Breast epithelium (tissue), 4 donors: ENCODE measurements around the gene MLH1. TPM values are rescaled to one million over a fixed set of nuclear protein-coding genes. Genes with fewer than 3 reads are reported as not detected.

Experiments used
- DNase-seq, 2 donors: peaks; one replicate each; pipeline ENCODE4 v3.0.0-alpha.2; 2019; ENCODE audit warnings: low spot score in 2 of 2
- H3K27ac ChIP-seq, 2 donors: fragments of 200-600 bp; sonication (generic) in 1 of 2; one replicate each; pipeline ENCODE4 v1.5.1; 2016 to 2019; ENCODE audit warnings: mild to moderate bottlenecking in 1 of 2
- H3K27me3 ChIP-seq, 2 donors: fragments of 200-600 bp; sonication (generic) in 1 of 2; one replicate each; pipeline versions ENCODE4 v1.5.1 to v1.6.0; 2017 to 2019; ENCODE audit warnings: control low read depth in 1 of 2, mild to moderate bottlenecking in 1 of 2
- H3K36me3 ChIP-seq: fragments of 200-600 bp; one replicate; pipeline ENCODE4 v1.5.1; 2019
- H3K4me1 ChIP-seq, 2 donors: fragments of 200-600 bp; sonication (generic); one replicate each; pipeline ENCODE4 v1.5.1; 2016 to 2019; ENCODE audit warnings: control low read depth in 1 of 2
- H3K4me3 ChIP-seq, 3 donors: fragments of 200-600 bp; sonication (generic); 1 replicate in 2 of 3; 2 replicates in 1 of 3; pipeline ENCODE4 v1.5.1; 2016 to 2019; ENCODE audit warnings: mild to moderate bottlenecking in 3 of 3, moderate library complexity in 2 of 3
- H3K9me3 ChIP-seq, 2 donors: fragments of 200-600 bp; sonication (generic) in 1 of 2; one replicate each; pipeline ENCODE4 v1.5.1; 2016 to 2019; ENCODE audit warnings: control low read depth in 1 of 2
- POLR2A ChIP-seq: fragments of 450-650 bp; IDR thresholded peaks from one replicate; pipeline ENCODE4 v1.6.1; 2016; ENCODE audit warnings: antibody characterized with exemption, mild to moderate bottlenecking, moderate library complexity
- POLR2AphosphoS5 ChIP-seq, 3 donors: sonication (generic); formaldehyde crosslinking; IDR thresholded peaks; one replicate each; pipeline ENCODE4 v1.6.1; 2017; ENCODE audit warnings: antibody characterized with exemption in 3 of 3
- intact Hi-C: fragments of 100-400 bp; cut with DNase I; formaldehyde crosslinking; loops from one replicate; pipeline ENCODE4 v1.15.1; 2023; ENCODE audit warnings: low total_unique reads
- total RNA-seq, 3 donors: library from RNA; depleted of rRNA; stranded (reverse); fragments of >200 nt; gene quantifications; one replicate each; pipeline ENCODE4 v1.1.0, GENCODE V29; 2016
- TF ChIP-seq, protein P1 (sequence below), 3 donors: fragments of 450-650 bp; IDR thresholded peaks; one replicate each; pipeline ENCODE4 v1.5.1; 2016 to 2017; ENCODE audit warnings: antibody characterized with exemption in 3 of 3, mild to moderate bottlenecking in 3 of 3, moderate library complexity in 3 of 3

MLH1 gene
- total RNA-seq, 3 donors from 2014 or later: 31.2 to 54.4 (median 48.4) TPM

DNA sequence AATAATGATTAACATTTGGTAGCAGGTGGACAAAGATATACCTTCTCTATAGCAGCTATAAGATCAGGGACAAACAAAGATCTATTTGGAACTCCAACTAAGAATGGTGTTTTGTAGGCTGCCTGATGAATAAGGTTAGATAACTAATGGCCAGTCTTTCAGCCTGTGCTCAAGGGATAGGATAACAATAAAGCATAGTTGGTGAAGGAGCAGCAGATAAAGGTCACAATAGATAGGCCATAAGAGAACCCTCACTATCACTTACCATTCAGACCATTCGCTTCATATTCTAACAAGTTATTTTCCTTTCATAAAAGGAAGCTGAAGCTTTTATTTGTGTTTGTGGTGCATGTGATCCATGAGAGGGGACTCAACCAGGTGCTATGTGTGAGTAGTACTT, 20.2 kb upstream of the MLH1 start:
- H3K27ac ChIP-seq: no peak overlapping the region
- no peak for TF ChIP-seq POLR2A
- TF ChIP-seq, protein P1, sequence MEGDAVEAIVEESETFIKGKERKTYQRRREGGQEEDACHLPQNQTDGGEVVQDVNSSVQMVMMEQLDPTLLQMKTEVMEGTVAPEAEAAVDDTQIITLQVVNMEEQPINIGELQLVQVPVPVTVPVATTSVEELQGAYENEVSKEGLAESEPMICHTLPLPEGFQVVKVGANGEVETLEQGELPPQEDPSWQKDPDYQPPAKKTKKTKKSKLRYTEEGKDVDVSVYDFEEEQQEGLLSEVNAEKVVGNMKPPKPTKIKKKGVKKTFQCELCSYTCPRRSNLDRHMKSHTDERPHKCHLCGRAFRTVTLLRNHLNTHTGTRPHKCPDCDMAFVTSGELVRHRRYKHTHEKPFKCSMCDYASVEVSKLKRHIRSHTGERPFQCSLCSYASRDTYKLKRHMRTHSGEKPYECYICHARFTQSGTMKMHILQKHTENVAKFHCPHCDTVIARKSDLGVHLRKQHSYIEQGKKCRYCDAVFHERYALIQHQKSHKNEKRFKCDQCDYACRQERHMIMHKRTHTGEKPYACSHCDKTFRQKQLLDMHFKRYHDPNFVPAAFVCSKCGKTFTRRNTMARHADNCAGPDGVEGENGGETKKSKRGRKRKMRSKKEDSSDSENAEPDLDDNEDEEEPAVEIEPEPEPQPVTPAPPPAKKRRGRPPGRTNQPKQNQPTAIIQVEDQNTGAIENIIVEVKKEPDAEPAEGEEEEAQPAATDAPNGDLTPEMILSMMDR (IDR thresholded peaks at IDR 0.05): no peak
- no peak for TF ChIP-seq POLR2AphosphoS5 (IDR thresholded peaks at IDR 0.05)
- H3K36me3 ChIP-seq: no peaks in the 10 kb centered on the region
- intact Hi-C loops: no loop called here
- H3K4me1 ChIP-seq: no peaks in the 10 kb centered on the region
- H3K4me3 ChIP-seq: no peak overlapping the region
- no peaks in the 10 kb centered on the region for H3K9me3 ChIP-seq
- DNase-seq: no peak
- H3K27me3 ChIP-seq: no peaks in the 10 kb centered on the region

DNA sequence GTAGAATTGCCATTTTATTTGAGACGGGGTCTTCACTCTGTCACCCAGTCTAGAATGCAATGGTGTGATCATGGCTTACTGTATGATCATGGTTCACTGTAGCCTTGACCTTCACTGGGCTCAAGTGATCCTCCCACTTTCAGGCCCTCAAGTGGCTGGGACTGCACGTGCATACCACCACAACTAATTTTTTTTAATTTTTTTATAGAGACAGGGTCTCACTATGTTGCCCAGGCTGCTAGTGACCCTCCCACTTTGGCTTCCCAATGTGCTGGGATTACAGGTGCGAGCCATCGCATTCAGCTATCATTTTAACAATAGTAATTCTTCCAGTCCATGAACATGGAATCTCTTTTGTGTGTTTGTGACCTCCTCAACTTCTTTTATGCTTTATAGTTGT, 12.3 kb upstream of the MLH1 start:
- no peaks in the 10 kb centered on the region for H3K36me3 ChIP-seq
- no peak overlapping the region for H3K4me3 ChIP-seq
- no peak overlapping the region for H3K27ac ChIP-seq
- intact Hi-C loops: no loop called here
- no peak for DNase-seq
- no peaks in the 10 kb centered on the region for H3K27me3 ChIP-seq
- TF ChIP-seq, protein P1 (IDR thresholded peaks at IDR 0.05): no peak
- TF ChIP-seq POLR2A: no peak
- no peak for TF ChIP-seq POLR2AphosphoS5 (IDR thresholded peaks at IDR 0.05)
- H3K9me3 ChIP-seq: peaks cover 0 to 6% of the 10 kb centered on the region in 2 donors
- H3K4me1 ChIP-seq: no peaks in the 10 kb centered on the region

DNA sequence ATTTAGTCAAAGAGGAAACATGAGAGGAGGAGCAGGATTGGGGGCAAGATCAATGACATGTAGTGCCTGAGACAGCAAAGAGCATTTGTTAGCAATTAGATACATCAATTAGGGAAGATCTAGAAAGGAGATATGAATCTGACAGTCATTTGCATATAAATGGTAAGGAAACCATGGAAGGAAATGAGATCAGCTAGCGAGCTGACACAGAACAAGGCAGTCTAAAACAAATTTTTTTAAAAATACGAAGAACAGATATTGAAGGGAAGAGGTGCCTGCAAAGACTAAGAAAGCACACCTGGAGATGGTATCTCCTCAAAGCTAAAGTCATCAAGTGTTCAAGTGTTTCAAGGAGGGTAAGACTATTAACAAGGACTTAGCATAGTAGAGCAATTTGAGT, 5.0 kb upstream of the MLH1 start:
- H3K27me3 ChIP-seq: no peaks in the 10 kb centered on the region
- H3K9me3 ChIP-seq: no peaks in the 10 kb centered on the region
- TF ChIP-seq POLR2A: no peak
- no peak for TF ChIP-seq POLR2AphosphoS5 (IDR thresholded peaks at IDR 0.05)
- TF ChIP-seq, protein P1 (IDR thresholded peaks at IDR 0.05): no peak
- no peaks in the 10 kb centered on the region for H3K36me3 ChIP-seq
- H3K4me1 ChIP-seq: peaks cover 2 to 9% of the 10 kb centered on the region in 2 donors
- intact Hi-C loops: no loop called here
- DNase-seq: no peak
- H3K4me3 ChIP-seq: peak overlapping the region in 1 of 3 donors; percentile 24
- no peak overlapping the region for H3K27ac ChIP-seq

DNA sequence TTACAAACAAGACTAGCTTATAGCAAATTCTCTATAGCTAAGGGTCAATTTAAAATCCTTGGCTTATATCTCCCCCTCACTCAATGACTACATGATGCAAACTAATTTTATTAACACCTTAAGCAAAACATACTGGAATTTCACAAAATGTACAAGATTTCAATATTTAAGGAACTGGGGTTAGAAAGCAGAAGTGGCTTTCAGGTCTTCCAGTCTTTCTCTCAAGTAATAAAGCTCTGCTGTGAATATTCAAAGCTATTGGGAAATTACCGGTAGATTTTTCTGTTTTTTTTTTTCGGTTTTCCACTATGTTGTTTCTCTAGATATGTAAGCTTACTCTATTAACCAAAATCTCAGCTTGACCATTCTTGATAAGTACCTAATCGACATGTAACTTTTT, 4.3 kb upstream of the MLH1 start:
- no peaks in the 10 kb centered on the region for H3K9me3 ChIP-seq
- H3K27me3 ChIP-seq: no peaks in the 10 kb centered on the region
- H3K4me1 ChIP-seq: peaks cover 2 to 9% of the 10 kb centered on the region in 2 donors
- H3K36me3 ChIP-seq: no peaks in the 10 kb centered on the region
- intact Hi-C loops: no loop called here
- no peak for DNase-seq
- H3K27ac ChIP-seq: no peak overlapping the region
- TF ChIP-seq POLR2AphosphoS5 (IDR thresholded peaks at IDR 0.05) (no peak), POLR2A (no peak)
- TF ChIP-seq, protein P1 (IDR thresholded peaks at IDR 0.05): no peak
- H3K4me3 ChIP-seq: peak overlapping the region in 2 of 3 donors; percentile 8 to 43

DNA sequence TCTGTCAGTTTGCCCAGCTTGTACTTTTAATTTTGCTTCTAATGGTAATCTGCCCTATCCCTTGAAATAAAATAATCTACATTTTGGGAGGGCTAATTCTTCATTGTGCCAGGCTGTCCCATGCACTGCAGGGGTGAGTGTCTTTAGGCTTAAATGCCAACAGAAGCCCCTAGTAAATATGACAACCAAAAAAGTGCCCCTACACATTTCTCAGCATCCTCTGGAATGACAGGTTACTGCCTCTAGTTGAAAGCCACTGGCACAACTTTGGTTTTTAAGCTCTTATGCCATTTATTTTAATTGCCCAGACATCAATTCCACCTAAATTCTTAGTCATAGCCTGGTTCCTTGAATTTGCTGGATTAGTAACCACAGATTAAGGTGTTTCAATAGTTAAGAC, 3.8 kb upstream of the MLH1 start:
- H3K9me3 ChIP-seq: no peaks in the 10 kb centered on the region
- H3K36me3 ChIP-seq: no peaks in the 10 kb centered on the region
- H3K4me3 ChIP-seq: peak overlapping the region in 2 of 3 donors; percentile 8 to 43
- TF ChIP-seq POLR2AphosphoS5 (IDR thresholded peaks at IDR 0.05) (no peak), POLR2A (no peak)
- TF ChIP-seq, protein P1 (IDR thresholded peaks at IDR 0.05): no peak
- no peak for DNase-seq
- no peak overlapping the region for H3K27ac ChIP-seq
- peaks cover 2 to 9% of the 10 kb centered on the region in 2 donors for H3K4me1 ChIP-seq
- H3K27me3 ChIP-seq: no peaks in the 10 kb centered on the region
- intact Hi-C loops: no loop called here
